Stimulated activated CD4-positive, alpha-beta T cell treated with anti-CD3 and anti-CD28 coated beads, Interleukin-12 subunit alpha, Interleukin-12 subunit beta, amount 100 ng/mL, for 48 hours (primary cell): Measurements from ENCODE around the gene SYNM.
A peak's percentile ranks its signal among the peaks of the same experiment; 100 is the strongest.
"Not testable (repeated sequence)": the region's sequence is repeated elsewhere in the genome, so short reads cannot be mapped to it uniquely, and the experiment has no call there.

ENCODE experiments used
- DNase-seq, 3 donors: peaks; one replicate each; pipeline ENCODE4 v3.0.0-alpha.2; 2020; ENCODE audit warnings: low read depth in 2 of 3, low spot score in 1 of 3

SYNM gene

GRCh38 chr15:99103279-99103678, 1.6 kb upstream of the SYNM start:
- DNase-seq, result no peak

- DNase-seq, result peak in 1 of 3 donors; percentile 37
Observed at GRCh38 chr15:99105514-99106341, 848 bp downstream of the SYNM start.

- no peak for DNase-seq
Observed at GRCh38 chr15:99106417-99107220, 1.7 kb downstream of the SYNM start.

GRCh38 chr15:99108993-99109392, 4.1 kb downstream of the SYNM start:
- no peak for DNase-seq

GRCh38 chr15:99109555-99110021, 4.7 kb downstream of the SYNM start:
- DNase-seq, result no peak

- DNase-seq, result no peak
Observed at GRCh38 chr15:99110093-99110492, 5.2 kb downstream of the SYNM start.

GRCh38 chr15:99110581-99111320, 5.9 kb downstream of the SYNM start:
- no peak for DNase-seq

GRCh38 chr15:99111641-99112040, 6.8 kb downstream of the SYNM start:
- not testable (repeated sequence) for DNase-seq

GRCh38 chr15:99113547-99114271, 8.8 kb downstream of the SYNM start:
- no peak for DNase-seq

GRCh38 chr15:99114511-99115299, 9.8 kb downstream of the SYNM start:
- DNase-seq, result no peak

GRCh38 chr15:99115300-99116215, 10.7 kb downstream of the SYNM start:
- no peak for DNase-seq

- no peak for DNase-seq
Observed at GRCh38 chr15:99117111-99117510, 12.2 kb downstream of the SYNM start.

- DNase-seq, result no peak
Observed at GRCh38 chr15:99117563-99118257, 12.8 kb downstream of the SYNM start.

- DNase-seq, result no peak
Observed at GRCh38 chr15:99118258-99118632, 13.4 kb downstream of the SYNM start.

- no peak for DNase-seq
Observed at GRCh38 chr15:99118801-99119546, 14.1 kb downstream of the SYNM start.

GRCh38 chr15:99120050-99120777, 15.3 kb downstream of the SYNM start:
- DNase-seq, result no peak

- DNase-seq, result no peak
Observed at GRCh38 chr15:99121207-99121606, 16.3 kb downstream of the SYNM start.
